K562 (cell line): ENCODE measurements around the gene MICU1. TPM values are rescaled to one million over a fixed set of nuclear protein-coding genes. Genes with fewer than 3 reads are reported as not detected.

ENCODE experiments used
- CREM ChIP-seq: IDR thresholded peaks from 2 replicates; pipeline ENCODE4 v1.6.1; 2014; ENCODE audit warnings: antibody characterized with exemption, low read depth
- CTCF ChIP-seq, 3 experiments: IDR thresholded peaks in 2 of 3; conservative IDR thresholded peaks in 1 of 3; 2 replicates each; pipeline ENCODE4 v1.5.1; 2011 to 2012; ENCODE audit warnings: low read length in 3 of 3, mild to moderate bottlenecking in 3 of 3, control low read depth in 2 of 3, improper control_type of control experiment in 1 of 3, inconsistent platforms in 1 of 3, low read depth in 1 of 3, mixed read lengths in 1 of 3, moderate library complexity in 1 of 3; ENCODE audit not compliant: insufficient read depth in 2 of 3
- EWSR1 ChIP-seq: fragments of 450-650 bp; IDR thresholded peaks from 2 replicates; pipeline ENCODE4 v1.6.1; 2018; ENCODE audit warnings: borderline replicate concordance, mild to moderate bottlenecking, low read depth, moderate library complexity; ENCODE audit not compliant: partially characterized antibody
- HEY1 ChIP-seq: fragments of 250-450 bp; sonication (Bioruptor Pico); IDR thresholded peaks from 2 replicates; pipeline ENCODE4 v1.5.0; 2020; ENCODE audit warnings: mild to moderate bottlenecking, moderate library complexity, borderline replicate concordance
- KAT8 ChIP-seq: fragments of 450-650 bp; IDR thresholded peaks from 2 replicates; pipeline ENCODE4 v1.6.1; 2016; ENCODE audit warnings: low read depth, mild to moderate bottlenecking
- KDM4B ChIP-seq, 2 experiments: fragments of 450-650 bp in 1 of 2; sonication (generic) in 1 of 2; IDR thresholded peaks; 2 replicates each; pipeline ENCODE4 v1.6.1; 2016 to 2017; ENCODE audit warnings: borderline replicate concordance in 2 of 2, antibody characterized with exemption in 1 of 2, low read depth in 1 of 2, mild to moderate bottlenecking in 1 of 2
- MTA2 ChIP-seq: fragments of 450-650 bp; IDR thresholded peaks from 2 replicates; pipeline ENCODE4 v1.6.1; 2016; ENCODE audit warnings: low read depth
- PML ChIP-seq: IDR thresholded peaks from 2 replicates; pipeline ENCODE4 v1.6.1; 2012; ENCODE audit warnings: low read length, inconsistent platforms
- PRMT5 ChIP-seq: sonication (generic); formaldehyde crosslinking; IDR thresholded peaks from 2 replicates; pipeline ENCODE4 v1.5.0; 2020; ENCODE audit warnings: missing genetic modification reagents
- PURB ChIP-seq: sonication (generic); formaldehyde crosslinking; IDR thresholded peaks from 2 replicates; pipeline ENCODE4 v1.9.0; 2021; ENCODE audit warnings: low read depth, mild to moderate bottlenecking, missing genetic modification reagents
- SIN3A ChIP-seq, 2 experiments: fragments of 150-350 bp in 1 of 2; IDR thresholded peaks; 2 replicates each; pipeline ENCODE4 v1.6.1; 2011 to 2016; ENCODE audit warnings: borderline replicate concordance in 2 of 2, low read depth in 2 of 2, low read length in 2 of 2, mild to moderate bottlenecking in 2 of 2, moderate library complexity in 2 of 2; ENCODE audit not compliant: control insufficient read depth in 1 of 2
- SRSF7 ChIP-seq: fragments of 200-400 bp; formaldehyde crosslinking; optimal IDR thresholded peaks from 2 replicates; pipeline ENCODE3; 2017; ENCODE audit warnings: mild to moderate bottlenecking, low read depth, low read length
- TEAD2 ChIP-seq: fragments of 450-650 bp; IDR thresholded peaks from 2 replicates; pipeline ENCODE4 v1.6.1; 2016; ENCODE audit warnings: missing genetic modification characterization, control low read depth, missing compliant biosample characterization
- TSC22D4 ChIP-seq: fragments of 450-650 bp; IDR thresholded peaks from 2 replicates; pipeline ENCODE4 v1.6.1; 2016; ENCODE audit warnings: missing genetic modification characterization, missing biosample characterization, control low read depth
- U2AF1 ChIP-seq: fragments of 200-400 bp; formaldehyde crosslinking; optimal IDR thresholded peaks from 2 replicates; pipeline ENCODE3; 2017; ENCODE audit warnings: mild to moderate bottlenecking, low read depth, low read length, moderate library complexity
- ZC3H8 ChIP-seq: fragments of 450-650 bp; IDR thresholded peaks from 2 replicates; pipeline ENCODE4 v1.6.1; 2017
- ZFP1 ChIP-seq: fragments of 450-650 bp; formaldehyde crosslinking; IDR thresholded peaks from 2 replicates; pipeline ENCODE4 v1.4.0; 2020; ENCODE audit warnings: mild to moderate bottlenecking, mixed read lengths
- ZNF395 ChIP-seq: fragments of 200-800 bp; sonication (Bioruptor generic); IDR thresholded peaks from 2 replicates; pipeline ENCODE4 v1.6.1; 2017; ENCODE audit warnings: missing genetic modification characterization, missing compliant biosample characterization
- ZNF431 ChIP-seq: sonication (generic); formaldehyde crosslinking; IDR thresholded peaks from 2 replicates; pipeline ENCODE4 v1.8.0; 2022; ENCODE audit warnings: mild to moderate bottlenecking, missing genetic modification reagents
- ZNF644 ChIP-seq: fragments of 200-800 bp; sonication (Bioruptor generic); IDR thresholded peaks from 2 replicates; pipeline ENCODE4 v1.6.1; 2016; ENCODE audit warnings: low read depth, missing genetic modification characterization, missing compliant biosample characterization
- ZNF77 ChIP-seq: fragments of 250-450 bp; sonication (Bioruptor Pico); IDR thresholded peaks from 2 replicates; pipeline ENCODE4 v1.5.0; 2020
- ZSCAN29 ChIP-seq: fragments of 450-650 bp; IDR thresholded peaks from 2 replicates; pipeline ENCODE4 v1.6.1; 2017
- polyA plus RNA-seq, 8 experiments: library from polyadenylated mRNA; depleted of rRNA in 4 of 8; stranded (reverse) in 5 of 8; unstranded in 3 of 8; fragments of >200 nt; fragmentation: Nextera tagmentation in 2 of 8; fragmentation: Illumina TruSeq in 1 of 8; extraction: Ambion mirVana in 2 of 8; extraction: Trizol in 1 of 8; gene quantifications; 2 replicates each; pipeline versions ENCODE4 v1.2.1 to v1.2.3, GENCODE V29; 2011 to 2014; ENCODE audit warnings: inconsistent platforms in 1 of 8, missing spikeins in 1 of 8
- total RNA-seq, 7 experiments: library from RNA; depleted of rRNA in 6 of 7; stranded (reverse); fragments of >200 nt in 6 of 7; fragmentation: Illumina TruSeq in 2 of 7; extraction: Trizol in 2 of 7; gene quantifications; 2 replicates each; pipeline versions ENCODE4 v1.2.1 to v1.2.3, GENCODE V29; 2011 to 2021; ENCODE audit warnings: low replicate concordance in 1 of 7
- TF ChIP-seq, protein P1 (sequence below): sonication (generic); formaldehyde crosslinking; IDR thresholded peaks from 2 replicates; pipeline ENCODE4 v1.8.0; 2022; ENCODE audit warnings: mild to moderate bottlenecking, missing genetic modification reagents
- TF ChIP-seq, protein P2 (sequence below): IDR thresholded peaks from 2 replicates; pipeline ENCODE4 v1.6.1; 2011; ENCODE audit not compliant: insufficient read length; ENCODE audit errors: extremely low read depth

The MICU1 gene
- total and polyA plus RNA-seq, 9 of the 15 experiments (the other 6 are each of a cell fraction or from before 2014, with no cell fraction given), result 29.3 to 76.8 (median 48.4) TPM

GRCh38 chr10:72319416-72320254 lies 306.2 kb downstream of the MICU1 start (continued):
- TF ChIP-seq MTA2, result no peak
- TF ChIP-seq CREM, result no peak; the same call in 1 of the 2 replicates
- no peak for TF ChIP-seq EWSR1
- no peak for TF ChIP-seq ZNF77
- no peak; the same call in 1 of the 2 replicates for TF ChIP-seq ZNF644 (tag)
- TF ChIP-seq CTCF (IDR thresholded peaks at IDR 0.05 in 2 of 3, conservative IDR thresholded peaks at IDR 0.05 in 1 of 3; ENCODE audit: insufficient read depth in 2 of 3, low read depth in 1 of 3, low read length in 3 of 3), result no peak
- no peak for TF ChIP-seq ZSCAN29
- TF ChIP-seq, protein P1, sequence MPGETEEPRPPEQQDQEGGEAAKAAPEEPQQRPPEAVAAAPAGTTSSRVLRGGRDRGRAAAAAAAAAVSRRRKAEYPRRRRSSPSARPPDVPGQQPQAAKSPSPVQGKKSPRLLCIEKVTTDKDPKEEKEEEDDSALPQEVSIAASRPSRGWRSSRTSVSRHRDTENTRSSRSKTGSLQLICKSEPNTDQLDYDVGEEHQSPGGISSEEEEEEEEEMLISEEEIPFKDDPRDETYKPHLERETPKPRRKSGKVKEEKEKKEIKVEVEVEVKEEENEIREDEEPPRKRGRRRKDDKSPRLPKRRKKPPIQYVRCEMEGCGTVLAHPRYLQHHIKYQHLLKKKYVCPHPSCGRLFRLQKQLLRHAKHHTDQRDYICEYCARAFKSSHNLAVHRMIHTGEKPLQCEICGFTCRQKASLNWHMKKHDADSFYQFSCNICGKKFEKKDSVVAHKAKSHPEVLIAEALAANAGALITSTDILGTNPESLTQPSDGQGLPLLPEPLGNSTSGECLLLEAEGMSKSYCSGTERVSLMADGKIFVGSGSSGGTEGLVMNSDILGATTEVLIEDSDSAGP (CRISPR knock-in tag), result 0 out of 2 replicates have a peak, but pooled peaks have one; percentile 37
- no peak for TF ChIP-seq TSC22D4 (tag)
- no peak for TF ChIP-seq KAT8
- no peak for TF ChIP-seq PURB (CRISPR knock-in tag)
- no peak for TF ChIP-seq SIN3A (IDR thresholded peaks at IDR 0.05; ENCODE audit: borderline replicate concordance in 2 of 2, control insufficient read depth in 1 of 2, low read depth in 2 of 2, low read length in 2 of 2)
- TF ChIP-seq, protein P2, sequence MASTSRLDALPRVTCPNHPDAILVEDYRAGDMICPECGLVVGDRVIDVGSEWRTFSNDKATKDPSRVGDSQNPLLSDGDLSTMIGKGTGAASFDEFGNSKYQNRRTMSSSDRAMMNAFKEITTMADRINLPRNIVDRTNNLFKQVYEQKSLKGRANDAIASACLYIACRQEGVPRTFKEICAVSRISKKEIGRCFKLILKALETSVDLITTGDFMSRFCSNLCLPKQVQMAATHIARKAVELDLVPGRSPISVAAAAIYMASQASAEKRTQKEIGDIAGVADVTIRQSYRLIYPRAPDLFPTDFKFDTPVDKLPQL, result no peak
- TF ChIP-seq SRSF7, result no peak
- no peak for TF ChIP-seq KDM4B (IDR thresholded peaks at IDR 0.05; ENCODE audit: borderline replicate concordance in 2 of 2, low read depth in 1 of 2)
- TF ChIP-seq ZC3H8, result no peak
- TF ChIP-seq PML, result no peak
- no peak for TF ChIP-seq HEY1
- no peak for TF ChIP-seq PRMT5 (CRISPR knock-in tag)
- TF ChIP-seq ZNF395 (CRISPR knock-in tag), result no peak
- no peak for TF ChIP-seq ZNF431 (CRISPR knock-in tag)
- TF ChIP-seq ZFP1 (CRISPR knock-in tag), result no peak
- TF ChIP-seq U2AF1, result no peak
- 0 out of 2 replicates have a peak, but pooled peaks have one; percentile 68 for TF ChIP-seq TEAD2 (tag)
